GM10266 (cell line): ENCODE measurements around the gene FFAR3.
A peak's percentile ranks its signal among the peaks of the same experiment; 100 is the strongest.

Experiments used
- DNase-seq: peaks from one replicate; pipeline ENCODE4 v3.0.0; 2012; ENCODE audit errors: extremely low spot score
- TF ChIP-seq, protein P1 (sequence below): IDR thresholded peaks from 2 replicates; pipeline ENCODE4 v1.5.1; 2012; ENCODE audit warnings: mild to moderate bottlenecking, low read depth; ENCODE audit not compliant: control insufficient read depth, insufficient read depth; ENCODE audit errors: missing control alignments

The FFAR3 gene

DNA sequence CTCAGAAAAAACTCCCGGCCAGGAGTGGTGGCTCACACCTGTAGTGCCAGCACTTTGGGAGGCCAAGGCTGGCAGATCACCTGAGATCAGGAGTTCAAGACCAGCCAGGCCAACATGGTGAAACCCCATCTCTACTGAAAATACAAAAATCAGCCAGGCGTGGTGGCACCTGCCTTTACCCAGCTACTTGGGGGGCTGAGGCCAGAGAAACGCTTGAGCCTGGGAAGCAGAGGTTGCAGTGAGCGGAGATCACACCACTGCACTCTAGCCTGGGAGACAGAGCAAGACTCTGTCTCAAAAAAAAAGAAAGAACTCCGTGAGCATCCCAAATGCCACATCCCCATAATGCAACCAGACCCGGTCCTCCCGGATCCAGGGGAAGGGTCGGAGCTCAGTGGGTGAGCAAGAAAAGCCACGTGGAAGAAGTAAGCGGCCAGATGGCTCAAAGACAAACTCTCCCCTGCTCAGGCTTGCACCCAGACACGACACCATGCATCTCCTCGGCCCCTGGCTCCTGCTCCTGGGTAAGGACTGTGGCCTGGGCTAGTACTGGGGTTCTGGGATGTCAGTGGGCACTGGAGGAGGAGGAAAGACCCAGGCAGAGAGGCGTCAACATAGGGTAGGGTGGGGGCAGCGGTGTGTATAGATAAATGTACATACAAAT lies 26.6 kb upstream of the FFAR3 start:
- no peak for DNase-seq
- TF ChIP-seq, protein P1, sequence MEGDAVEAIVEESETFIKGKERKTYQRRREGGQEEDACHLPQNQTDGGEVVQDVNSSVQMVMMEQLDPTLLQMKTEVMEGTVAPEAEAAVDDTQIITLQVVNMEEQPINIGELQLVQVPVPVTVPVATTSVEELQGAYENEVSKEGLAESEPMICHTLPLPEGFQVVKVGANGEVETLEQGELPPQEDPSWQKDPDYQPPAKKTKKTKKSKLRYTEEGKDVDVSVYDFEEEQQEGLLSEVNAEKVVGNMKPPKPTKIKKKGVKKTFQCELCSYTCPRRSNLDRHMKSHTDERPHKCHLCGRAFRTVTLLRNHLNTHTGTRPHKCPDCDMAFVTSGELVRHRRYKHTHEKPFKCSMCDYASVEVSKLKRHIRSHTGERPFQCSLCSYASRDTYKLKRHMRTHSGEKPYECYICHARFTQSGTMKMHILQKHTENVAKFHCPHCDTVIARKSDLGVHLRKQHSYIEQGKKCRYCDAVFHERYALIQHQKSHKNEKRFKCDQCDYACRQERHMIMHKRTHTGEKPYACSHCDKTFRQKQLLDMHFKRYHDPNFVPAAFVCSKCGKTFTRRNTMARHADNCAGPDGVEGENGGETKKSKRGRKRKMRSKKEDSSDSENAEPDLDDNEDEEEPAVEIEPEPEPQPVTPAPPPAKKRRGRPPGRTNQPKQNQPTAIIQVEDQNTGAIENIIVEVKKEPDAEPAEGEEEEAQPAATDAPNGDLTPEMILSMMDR: no peak

DNA sequence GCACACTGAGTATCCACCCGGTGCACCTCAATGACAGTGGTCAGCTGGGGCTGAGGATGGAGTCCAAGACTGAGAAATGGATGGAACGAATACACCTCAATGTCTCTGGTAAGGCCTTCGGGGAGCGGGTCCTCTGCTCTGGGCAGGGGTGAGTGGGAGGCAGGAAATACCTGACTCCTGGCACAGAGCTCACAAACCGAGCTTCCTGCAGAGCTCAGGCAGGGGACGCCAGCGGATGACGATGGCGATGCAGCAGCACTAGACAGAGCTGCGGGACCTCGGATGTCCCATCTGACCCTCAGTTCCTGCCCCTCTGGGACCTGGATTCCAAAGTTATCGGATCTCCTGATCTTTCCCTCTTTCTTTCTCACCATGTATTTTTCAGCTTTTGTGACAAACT lies 25.4 kb upstream of the FFAR3 start:
- no peak for DNase-seq
- TF ChIP-seq, protein P1: peak; percentile 33

- DNase-seq: no peak
- TF ChIP-seq, protein P1: no peak
These were observed 24.0 kb upstream of the FFAR3 start for GRCh38 chr19:35334144-35334753.

DNA sequence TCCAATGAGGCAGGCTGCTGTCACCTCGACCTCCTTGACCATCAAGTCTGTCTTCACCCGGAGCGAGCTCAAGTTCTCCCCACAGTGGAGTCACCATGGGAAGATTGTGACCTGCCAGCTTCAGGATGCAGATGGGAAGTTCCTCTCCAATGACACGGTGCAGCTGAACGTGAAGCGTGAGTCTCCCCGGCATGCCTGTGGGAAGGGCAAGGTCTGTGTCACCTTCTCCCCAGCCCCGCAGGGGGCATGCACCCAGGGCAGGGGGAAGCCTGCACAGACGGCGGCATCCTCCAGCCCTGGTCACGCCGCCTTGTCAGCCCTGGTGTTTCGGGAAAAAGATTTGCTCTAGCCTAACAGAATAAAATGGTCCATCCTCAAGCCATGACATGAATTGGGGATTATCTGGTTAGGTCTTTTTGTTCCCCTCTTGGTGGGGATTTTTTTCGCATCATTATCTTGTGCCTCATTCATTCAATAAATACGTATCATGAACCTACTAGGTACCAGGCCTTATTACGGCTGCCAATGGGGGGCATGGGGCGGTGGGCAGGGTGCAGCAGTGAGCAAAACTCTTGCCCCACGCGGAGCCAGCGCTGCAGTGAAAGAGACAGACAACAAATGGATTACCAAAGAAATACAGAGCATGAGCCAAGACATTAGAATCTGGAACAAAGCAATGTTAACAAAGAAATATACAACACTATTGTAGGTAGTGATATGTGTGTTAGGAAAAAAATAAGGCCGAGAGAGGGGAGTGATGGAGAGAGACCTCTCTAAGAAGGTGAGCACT lies 21.9 kb upstream of the FFAR3 start:
- TF ChIP-seq, protein P1: no peak
- DNase-seq: no peak

DNA sequence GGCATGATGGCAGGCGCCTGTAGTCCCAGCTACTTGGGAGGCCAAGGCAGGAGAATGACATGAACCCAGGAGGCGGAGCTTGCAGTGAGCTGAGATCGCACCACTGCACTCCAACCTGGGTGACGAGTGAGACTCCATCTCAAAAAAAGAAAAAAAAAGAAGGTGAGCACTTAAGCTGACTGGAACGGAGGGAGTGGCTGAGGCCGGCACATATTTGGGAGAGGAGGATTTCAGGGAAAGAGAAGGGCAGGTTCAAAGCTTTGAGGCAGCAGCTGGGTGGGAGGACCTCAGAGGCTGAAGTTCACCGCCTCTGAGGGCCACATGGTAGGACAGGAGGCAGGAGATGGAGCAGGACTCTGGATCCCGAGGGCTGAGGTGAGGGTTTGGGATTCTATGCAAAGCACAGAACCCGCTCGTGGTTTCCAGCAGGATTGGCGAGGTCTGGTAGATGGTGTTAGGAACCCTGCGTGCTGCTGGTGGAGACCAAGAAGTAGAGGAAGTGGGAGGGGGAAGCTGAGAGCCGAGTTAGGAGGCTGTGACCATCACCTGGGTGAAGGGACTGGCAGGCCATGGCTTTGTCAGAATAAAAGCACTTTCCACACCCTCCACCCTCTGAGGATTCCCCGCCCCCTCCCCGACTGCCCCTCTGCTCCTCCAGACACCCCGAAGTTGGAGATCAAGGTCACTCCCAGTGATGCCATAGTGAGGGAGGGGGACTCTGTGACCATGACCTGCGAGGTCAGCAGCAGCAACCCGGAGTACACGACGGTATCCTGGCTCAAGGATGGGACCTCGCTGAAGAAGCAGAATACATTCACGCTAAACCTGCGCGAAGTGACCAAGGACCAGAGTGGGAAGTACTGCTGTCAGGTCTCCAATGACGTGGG lies 20.9 kb upstream of the FFAR3 start:
- no peak for DNase-seq
- TF ChIP-seq, protein P1: no peak

- TF ChIP-seq, protein P1: no peak
- DNase-seq: no peak
These were observed 20.3 kb upstream of the FFAR3 start for GRCh38 chr19:35337984-35338296.

DNA sequence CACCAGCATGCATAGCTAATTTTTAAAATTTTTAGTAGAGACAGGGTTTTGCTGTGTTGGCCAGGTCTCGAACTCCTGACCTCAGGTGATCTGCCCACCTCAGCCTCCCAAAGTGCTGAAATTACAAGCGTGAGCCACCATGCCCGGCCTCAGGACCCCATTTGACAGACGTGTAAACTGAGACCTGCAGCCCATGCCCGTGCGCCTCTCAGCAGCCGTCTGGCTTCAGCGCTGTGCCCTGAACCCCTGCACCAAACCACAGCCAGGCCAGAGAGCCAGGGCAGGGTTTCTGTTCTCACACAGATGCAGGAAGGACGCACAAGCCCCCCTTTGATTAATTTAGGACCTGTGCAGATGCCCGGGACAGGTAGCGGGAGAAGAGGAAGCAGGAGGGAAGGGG lies 17.8 kb upstream of the FFAR3 start:
- no peak for DNase-seq
- TF ChIP-seq, protein P1: no peak
